A673 (cell line): ENCODE measurements around the gene TMEM87A. TPM values are rescaled to one million over a fixed set of nuclear protein-coding genes. Genes with fewer than 3 reads are reported as not detected.
"Not testable (repeated sequence)": the region's sequence is repeated elsewhere in the genome, so short reads cannot be mapped to it uniquely, and the experiment has no call there.

Experiments
- BruUV-seq: library from RNA; stranded (reverse); fragments of 400-500 nt; replicated peaks from 2 replicates; lab custom pipeline; 2021; lab: Mats Ljungman, UMichigan
- CTCF ChIA-PET: fragments of 300-600 bp; sonication (Branson Sonifier 250); formaldehyde crosslinking; loops from one replicate; lab custom pipeline; 2022; ENCODE audit warnings: antibody characterized with exemption; lab: Charles Lee
- POLR2A ChIA-PET: fragments of 300-600 bp; sonication (Branson Sonifier 250); formaldehyde crosslinking; loops from one replicate; lab custom pipeline; 2022; ENCODE audit warnings: antibody characterized with exemption; ENCODE audit not compliant: low non-redundant PET; lab: Charles Lee
- DNase-seq: peaks from one replicate; pipeline ENCODE4 v3.0.0-alpha.2; 2015; ENCODE audit warnings: low spot score
- H3K27ac ChIP-seq: fragments of 200-600 bp; sonication (generic); 2 replicates; pipeline ENCODE4 v1.5.1; 2016; ENCODE audit warnings: mixed run types, low read depth, mild to moderate bottlenecking, mixed read lengths, antibody characterized with exemption, low read length; ENCODE audit not compliant: poor library complexity, severe bottlenecking
- H3K27me3 ChIP-seq: fragments of 200-600 bp; sonication (generic); replicated peaks from 2 replicates; pipeline ENCODE4 v1.6.1; 2017; ENCODE audit warnings: mixed run types, low read depth, mild to moderate bottlenecking, mixed read lengths, antibody characterized with exemption, low read length; ENCODE audit not compliant: insufficient read depth, poor library complexity
- H3K36me3 ChIP-seq: fragments of 200-600 bp; sonication (generic); 2 replicates; pipeline ENCODE4 v1.6.1; 2016; ENCODE audit warnings: mixed run types, mild to moderate bottlenecking, mixed read lengths, antibody characterized with exemption, low read length; ENCODE audit not compliant: insufficient read depth, poor library complexity, severe bottlenecking
- H3K4me1 ChIP-seq: fragments of 200-600 bp; sonication (generic); 2 replicates; pipeline ENCODE4 v1.6.1; 2017; ENCODE audit warnings: mixed run types, mild to moderate bottlenecking, mixed read lengths, antibody characterized with exemption, low read length; ENCODE audit not compliant: insufficient read depth, poor library complexity, severe bottlenecking
- H3K4me3 ChIP-seq: fragments of 200-600 bp; sonication (generic); 2 replicates; pipeline ENCODE4 v1.5.1; 2016; ENCODE audit warnings: low read depth, mixed run types, mild to moderate bottlenecking, mixed read lengths, low read length; ENCODE audit not compliant: poor library complexity, severe bottlenecking
- H3K9me3 ChIP-seq: fragments of 200-600 bp; sonication (generic); 2 replicates; pipeline ENCODE4 v1.6.1; 2016; ENCODE audit warnings: mixed run types, low read depth, mild to moderate bottlenecking, mixed read lengths, antibody characterized with exemption, low read length; ENCODE audit not compliant: poor library complexity, severe bottlenecking
- EZH2 ChIP-seq: fragments of 200-600 bp; sonication (generic); IDR thresholded peaks from 2 replicates; pipeline ENCODE4 v1.6.1; 2017; ENCODE audit warnings: borderline replicate concordance, low read depth, mild to moderate bottlenecking, mixed read lengths, antibody characterized with exemption, low read length; ENCODE audit not compliant: poor library complexity, severe bottlenecking
- intact Hi-C: fragments of 100-400 bp; cut with micrococcal nuclease; formaldehyde crosslinking; loops from one replicate; pipeline ENCODE4 v1.10.0; 2022; ENCODE audit not compliant: unreplicated experiment
- total RNA-seq: library from RNA; stranded (reverse); gene quantifications from 2 replicates; pipeline ENCODE4 v1.2.3, GENCODE V29; 2021
- TF ChIP-seq, protein P1 (sequence below): fragments of 300-800, 200-600 bp; sonication (generic); conservative IDR thresholded peaks from 2 replicates; pipeline ENCODE4 v1.5.1; 2017; ENCODE audit warnings: low read depth, mild to moderate bottlenecking, antibody characterized with exemption, low read length, moderate library complexity, mixed read lengths

Gene TMEM87A
- total RNA-seq, 1 experiment from 2014 or later = 53.4 TPM

DNA sequence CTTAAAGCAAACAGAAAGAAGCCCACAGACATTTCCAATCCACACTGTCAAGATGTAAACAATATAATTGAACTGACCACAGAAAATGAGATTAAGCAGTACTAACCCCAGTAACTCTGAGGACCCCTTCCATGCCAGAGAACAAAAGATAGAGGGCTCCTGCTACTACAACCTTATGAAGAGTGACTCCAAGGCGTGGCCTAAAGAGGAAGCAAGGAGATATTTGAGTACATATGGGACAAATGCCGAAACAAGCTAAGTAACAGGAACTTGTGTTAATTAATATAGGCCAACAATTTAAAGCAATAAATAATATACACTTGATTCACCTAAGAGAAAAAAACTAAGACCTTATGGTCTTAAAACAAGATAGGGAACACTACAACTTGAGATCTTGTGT, 40.1 kb downstream of the TMEM87A start:
- peaks cover 40% of the 10 kb centered on the region for H3K36me3 ChIP-seq
- H3K4me3 ChIP-seq = no peak overlapping the region
- TF ChIP-seq EZH2 = no peak
- TF ChIP-seq, protein P1, sequence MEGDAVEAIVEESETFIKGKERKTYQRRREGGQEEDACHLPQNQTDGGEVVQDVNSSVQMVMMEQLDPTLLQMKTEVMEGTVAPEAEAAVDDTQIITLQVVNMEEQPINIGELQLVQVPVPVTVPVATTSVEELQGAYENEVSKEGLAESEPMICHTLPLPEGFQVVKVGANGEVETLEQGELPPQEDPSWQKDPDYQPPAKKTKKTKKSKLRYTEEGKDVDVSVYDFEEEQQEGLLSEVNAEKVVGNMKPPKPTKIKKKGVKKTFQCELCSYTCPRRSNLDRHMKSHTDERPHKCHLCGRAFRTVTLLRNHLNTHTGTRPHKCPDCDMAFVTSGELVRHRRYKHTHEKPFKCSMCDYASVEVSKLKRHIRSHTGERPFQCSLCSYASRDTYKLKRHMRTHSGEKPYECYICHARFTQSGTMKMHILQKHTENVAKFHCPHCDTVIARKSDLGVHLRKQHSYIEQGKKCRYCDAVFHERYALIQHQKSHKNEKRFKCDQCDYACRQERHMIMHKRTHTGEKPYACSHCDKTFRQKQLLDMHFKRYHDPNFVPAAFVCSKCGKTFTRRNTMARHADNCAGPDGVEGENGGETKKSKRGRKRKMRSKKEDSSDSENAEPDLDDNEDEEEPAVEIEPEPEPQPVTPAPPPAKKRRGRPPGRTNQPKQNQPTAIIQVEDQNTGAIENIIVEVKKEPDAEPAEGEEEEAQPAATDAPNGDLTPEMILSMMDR = no peak
- intact Hi-C loops = no loop called here
- H3K9me3 ChIP-seq = no peaks in the 10 kb centered on the region
- DNase-seq = no peak
- CTCF ChIA-PET = no interaction called here
- H3K27ac ChIP-seq = no peak overlapping the region
- no peaks in the 10 kb centered on the region for H3K4me1 ChIP-seq
- H3K27me3 ChIP-seq = no peaks in the 10 kb centered on the region
- no TSS peak for BruUV-seq
- POLR2A ChIA-PET = no interaction called here

DNA sequence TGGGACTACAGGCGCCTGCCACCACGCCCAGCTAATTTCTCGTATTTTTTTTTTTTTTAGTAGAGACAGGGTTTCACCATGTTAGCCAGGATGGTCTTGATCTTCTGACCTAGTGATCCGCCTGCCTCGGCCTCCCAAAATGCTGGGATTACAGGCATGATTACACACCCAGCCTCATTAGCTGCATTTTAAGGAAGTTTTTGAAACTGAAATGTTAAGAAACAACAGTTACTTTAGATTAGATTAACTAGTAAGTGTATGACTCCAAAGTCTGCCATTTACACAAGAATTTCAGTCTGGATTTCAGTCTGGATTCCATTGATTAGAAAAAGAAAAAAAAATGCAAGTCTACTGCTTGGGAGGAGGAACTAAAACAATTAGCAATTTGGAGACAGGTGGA, 40.6 kb downstream of the TMEM87A start:
- intact Hi-C loops = no loop called here
- Histone ChIP-seq H3K4me3 (no peak overlapping the region), H3K27ac (no peak overlapping the region), H3K9me3 (no peaks in the 10 kb centered on the region), H3K4me1 (no peaks in the 10 kb centered on the region), H3K36me3 (peaks cover 39% of the 10 kb centered on the region), H3K27me3 (no peaks in the 10 kb centered on the region)
- TF ChIP-seq, protein P1 = no peak
- no peak for TF ChIP-seq EZH2
- no peak for DNase-seq
- BruUV-seq = no TSS peak
- CTCF ChIA-PET = no interaction called here
- POLR2A ChIA-PET = no interaction called here

DNA sequence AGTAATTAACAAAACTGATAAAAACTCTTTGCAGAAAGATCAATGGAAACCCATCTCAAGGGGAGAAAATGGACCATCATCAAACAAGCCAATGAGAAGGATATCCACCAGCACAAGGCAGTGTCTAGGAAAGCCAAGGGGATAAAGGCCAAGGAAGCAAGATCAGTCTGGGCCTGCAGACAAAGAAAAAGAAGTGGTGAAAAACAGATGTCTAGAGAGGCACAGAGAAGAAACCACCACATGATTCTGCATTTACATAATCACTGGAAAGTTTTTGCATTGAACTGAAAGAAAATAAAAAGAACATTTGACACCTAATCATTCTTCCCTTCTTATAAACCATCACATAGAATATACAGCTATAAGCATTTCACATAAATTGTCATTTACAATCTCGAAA, 42.1 kb downstream of the TMEM87A start:
- Histone ChIP-seq H3K4me1 (no peaks in the 10 kb centered on the region), H3K4me3 (no peak overlapping the region), H3K27ac (no peak overlapping the region), H3K27me3 (no peaks in the 10 kb centered on the region), H3K9me3 (no peaks in the 10 kb centered on the region), H3K36me3 (peaks cover 41% of the 10 kb centered on the region)
- TF ChIP-seq, protein P1 = no peak
- no peak for TF ChIP-seq EZH2
- POLR2A ChIA-PET = no interaction called here
- DNase-seq = no peak
- intact Hi-C loops = no loop called here
- no TSS peak for BruUV-seq
- CTCF ChIA-PET = no interaction called here

DNA sequence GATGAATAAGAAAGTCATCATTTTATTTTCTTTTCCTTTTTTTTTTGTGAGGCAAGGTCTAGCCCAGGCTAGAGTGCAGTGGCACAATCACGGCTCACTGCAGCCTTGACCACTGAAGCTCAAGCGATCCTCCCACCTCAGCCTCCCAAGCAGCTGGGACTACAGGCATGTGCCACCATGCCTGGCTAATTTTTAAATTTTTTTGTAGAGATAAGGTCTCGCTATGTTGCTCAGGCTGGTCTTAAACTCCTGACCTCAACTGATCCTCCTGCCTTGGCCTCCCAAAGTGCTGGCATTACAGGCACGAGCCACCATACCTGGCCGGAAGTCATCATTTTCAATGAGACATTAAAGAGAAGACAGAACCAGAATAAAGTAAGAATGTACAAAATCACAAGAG, 44.3 kb downstream of the TMEM87A start:
- H3K27ac ChIP-seq, H3K9me3 ChIP-seq, DNase-seq, intact Hi-C loops, POLR2A ChIA-PET, BruUV-seq, H3K27me3 ChIP-seq, CTCF ChIA-PET, H3K4me3 ChIP-seq, H3K4me1 ChIP-seq: not testable (repeated sequence)
- peaks cover 34% of the 10 kb centered on the region for H3K36me3 ChIP-seq
